A549 (cell line): Measurements from ENCODE around the gene BTBD6. TPM values are rescaled to one million over a fixed set of nuclear protein-coding genes. Genes with fewer than 3 reads are reported as not detected.

Source experiments
- ATAC-seq, 2 experiments: fragments of 200-7000 bp in 1 of 2; fragments of >200 bp in 1 of 2; cut with Nextera tagmentation in 1 of 2; cut with Tn5 transposase in 1 of 2; 3 replicates each; pipeline versions ENCODE4 v1.8.0 to v1.9.1; 2018 to 2020; ENCODE audit warnings: mild to moderate bottlenecking in 1 of 2, moderate library complexity in 1 of 2
- CTCF ChIA-PET: fragments of 300-600 bp; sonication (Branson Sonifier 250); formaldehyde crosslinking; extraction: SDS; loops from one replicate; lab custom pipeline; 2021; ENCODE audit warnings: antibody characterized with exemption, inconsistent platforms; lab: Yijun Ruan, JAX
- POLR2A ChIA-PET: fragments of 350-600 bp; formaldehyde crosslinking; extraction: SDS; loops from one replicate; lab custom pipeline; 2021; ENCODE audit warnings: antibody characterized with exemption, inconsistent platforms; lab: Yijun Ruan, JAX
- DNase-seq, 2 experiments: peaks; one replicate each; pipeline versions ENCODE4 v3.0.0 to v3.0.0-alpha.2; 2011 to 2016; ENCODE audit warnings: low read depth in 1 of 2, low spot score in 1 of 2
- FAIRE-seq: peaks from 2 replicates; lab custom pipeline; 2011; peaks lifted over from hg19 to GRCh38; lab: Jason Lieb, UNC
- H3K27ac ChIP-seq, 2 experiments: fragments of >200 bp; sonication (Bioruptor Twin); formaldehyde crosslinking; 3 replicates each; pipeline ENCODE4 v1.5.1; 2016 to 2017
- H3K4me1 ChIP-seq: fragments of >200 bp; sonication (Bioruptor Twin); formaldehyde crosslinking; 3 replicates; pipeline ENCODE4 v1.6.1; 2016
- H3K4me2 ChIP-seq: fragments of >200 bp; sonication (Bioruptor Twin); formaldehyde crosslinking; 3 replicates; pipeline ENCODE4 v1.6.1; 2016
- H3K4me3 ChIP-seq: fragments of >200 bp; sonication (Bioruptor Twin); formaldehyde crosslinking; 3 replicates; pipeline ENCODE4 v1.5.1; 2016
- H3K9me3 ChIP-seq: fragments of >200 bp; sonication (Bioruptor Twin); formaldehyde crosslinking; 3 replicates; pipeline ENCODE4 v1.6.1; 2016
- BHLHE40 ChIP-seq: IDR thresholded peaks from 2 replicates; pipeline ENCODE4 v1.6.1; 2012; ENCODE audit warnings: low read depth, low read length, inconsistent platforms
- CBX2 ChIP-seq: fragments of 200-600 bp; sonication (generic); IDR thresholded peaks from 2 replicates; pipeline ENCODE4 v1.6.1; 2016; ENCODE audit warnings: low read depth, mild to moderate bottlenecking, borderline replicate concordance
- CEBPB ChIP-seq, 2 experiments: fragments of >200 bp in 1 of 2; sonication (Bioruptor Twin) in 1 of 2; formaldehyde crosslinking in 1 of 2; IDR thresholded peaks; 2 replicates each; pipeline ENCODE4 v1.6.1; 2012 to 2016
- CHD4 ChIP-seq: fragments of 200-600 bp; sonication (generic); IDR thresholded peaks from 2 replicates; pipeline ENCODE4 v1.6.1; 2016; ENCODE audit warnings: antibody characterized with exemption, mild to moderate bottlenecking, borderline replicate concordance
- CTCF ChIP-seq: fragments of >200 bp; sonication (Bioruptor Twin); formaldehyde crosslinking; IDR thresholded peaks from 3 replicates; pipeline ENCODE4 v1.5.1; 2016
- FOXS1 ChIP-seq: fragments of 250-450 bp; sonication (Bioruptor Pico); IDR thresholded peaks from 2 replicates; pipeline ENCODE4 v1.5.0; 2020; ENCODE audit warnings: mild to moderate bottlenecking, moderate library complexity
- HDAC2 ChIP-seq: fragments of 200-600 bp; sonication (generic); IDR thresholded peaks from 2 replicates; pipeline ENCODE4 v1.6.1; 2016
- HEYL ChIP-seq: fragments of 250-450 bp; sonication (Bioruptor Pico); IDR thresholded peaks from 2 replicates; pipeline ENCODE4 v1.8.0; 2021; ENCODE audit warnings: mild to moderate bottlenecking, moderate library complexity
- HOXA7 ChIP-seq: fragments of 250-450 bp; sonication (Bioruptor Pico); IDR thresholded peaks from 2 replicates; pipeline ENCODE4 v1.5.0; 2020; ENCODE audit warnings: mild to moderate bottlenecking, moderate library complexity
- JUNB ChIP-seq: fragments of >200 bp; sonication (Bioruptor Twin); formaldehyde crosslinking; IDR thresholded peaks from 2 replicates; pipeline ENCODE4 v1.6.1; 2016
- KDM5A ChIP-seq: fragments of 200-600 bp; sonication (generic); IDR thresholded peaks from 2 replicates; pipeline ENCODE4 v1.6.1; 2016; ENCODE audit warnings: antibody characterized with exemption, mild to moderate bottlenecking
- MAFK ChIP-seq: fragments of 450-650 bp; IDR thresholded peaks from 2 replicates; pipeline ENCODE4 v1.6.1; 2014; ENCODE audit not compliant: partially characterized antibody
- MAX ChIP-seq: IDR thresholded peaks from 2 replicates; pipeline ENCODE4 v1.6.1; 2012
- MYC ChIP-seq: IDR thresholded peaks from 2 replicates; pipeline ENCODE4 v1.6.1; 2012; ENCODE audit warnings: mild to moderate bottlenecking, inconsistent platforms, low read length, improper control_type of control experiment, borderline replicate concordance
- PHF8 ChIP-seq: fragments of 200-600 bp; sonication (generic); IDR thresholded peaks from 2 replicates; pipeline ENCODE4 v1.6.1; 2016; ENCODE audit warnings: low read depth, mild to moderate bottlenecking, antibody characterized with exemption, moderate library complexity, borderline replicate concordance
- RFX5 ChIP-seq: fragments of 450-650 bp; IDR thresholded peaks from 2 replicates; pipeline ENCODE4 v1.7.1; 2014; ENCODE audit warnings: antibody characterized with exemption, mild to moderate bottlenecking, moderate library complexity
- TP53 ChIP-seq: fragments of 250-450 bp; sonication (Bioruptor Pico); IDR thresholded peaks from 2 replicates; pipeline ENCODE4 v1.5.0; 2021; ENCODE audit warnings: mild to moderate bottlenecking, moderate library complexity
- ZC3H11A ChIP-seq: fragments of 450-650 bp; IDR thresholded peaks from 2 replicates; pipeline ENCODE4 v1.6.1; 2014; ENCODE audit warnings: antibody characterized with exemption, mild to moderate bottlenecking
- WGBS: methylation state at CpG from one replicate; pipeline ENCODE4 v1.1.6; 2017; ENCODE audit errors: missing lambda C conversion rate; 5-methylcytosine and 5-hydroxymethylcytosine counted together
- polyA plus RNA-seq, 4 experiments: library from polyadenylated mRNA; depleted of rRNA in 3 of 4; stranded (reverse); fragments of >200 nt; fragmentation: RNase III in 1 of 4; extraction: RNeasy Plus Mini Kit Qiagen cat#74134 plus additional on column Dnase treatment in 1 of 4; gene quantifications; 2 replicates in 3 of 4; 3 replicates in 1 of 4; pipeline ENCODE4 v1.2.3, GENCODE V29; 2011 to 2017
- TF ChIP-seq, protein P1 (sequence below): fragments of 250-450 bp; sonication (Bioruptor Pico); IDR thresholded peaks from 2 replicates; pipeline ENCODE4 v1.5.0; 2020; ENCODE audit warnings: low read depth, mild to moderate bottlenecking, moderate library complexity
- TF ChIP-seq, protein P2 (sequence below): fragments of 450-650 bp; IDR thresholded peaks from 2 replicates; pipeline ENCODE4 v1.6.1; 2014; ENCODE audit warnings: antibody characterized with exemption
- TF ChIP-seq, protein P3 (sequence below): fragments of 250-450 bp; sonication (Bioruptor Pico); IDR thresholded peaks from 2 replicates; pipeline ENCODE4 v1.5.0; 2021; ENCODE audit warnings: mild to moderate bottlenecking, moderate library complexity, borderline replicate concordance
- TF ChIP-seq, protein P4 (sequence below): fragments of >200 bp; sonication (Bioruptor Twin); formaldehyde crosslinking; IDR thresholded peaks from 3 replicates; pipeline ENCODE4 v1.6.1; 2016

Gene BTBD6
- polyA plus RNA-seq, 2 of the 4 experiments (the other 2 are of a cell fraction): 16.1 to 33.6 TPM

GRCh38 chr14:105209646-105210045 is 38.7 kb upstream of the BTBD6 start:
- TF ChIP-seq MAFK (no peak), BHLHE40 (no peak), CBX2 (no peak), CEBPB (IDR thresholded peaks at IDR 0.05) (no peak), PHF8 (no peak)
- Histone ChIP-seq H3K4me3 (no peak overlapping the region), H3K27ac (no peak overlapping the region), H3K9me3 (no peaks in the 10 kb centered on the region), H3K4me2 (no peak overlapping the region), H3K4me1 (peaks cover 26% of the 10 kb centered on the region)
- ATAC-seq: no peak
- no peak for DNase-seq
- 90% methylated on average over 8 of the region's 16 CpGs for WGBS
- FAIRE-seq: no peak
- ChIA-PET CTCF (interaction anchor here (1.4 to 1.9 kb wide), 3 partner anchors 119 to 144 kb away, joined by 3 to 6 read pairs (median 4); no protein-coding TSS in a partner anchor), POLR2A (no interaction called here)

GRCh38 chr14:105210266-105211025 is 37.9 kb upstream of the BTBD6 start:
- H3K4me1 ChIP-seq: peaks cover 18% of the 10 kb centered on the region
- no peak overlapping the region for H3K27ac ChIP-seq
- ChIA-PET POLR2A (no interaction called here), CTCF (interaction anchor here (1.4 to 1.9 kb wide), 2 partner anchors 120 to 141 kb away, joined by 4 to 6 read pairs; no protein-coding TSS in a partner anchor)
- no peak for ATAC-seq
- no peak for FAIRE-seq
- no peaks in the 10 kb centered on the region for H3K9me3 ChIP-seq
- H3K4me3 ChIP-seq: no peak overlapping the region
- TF ChIP-seq, protein P1, sequence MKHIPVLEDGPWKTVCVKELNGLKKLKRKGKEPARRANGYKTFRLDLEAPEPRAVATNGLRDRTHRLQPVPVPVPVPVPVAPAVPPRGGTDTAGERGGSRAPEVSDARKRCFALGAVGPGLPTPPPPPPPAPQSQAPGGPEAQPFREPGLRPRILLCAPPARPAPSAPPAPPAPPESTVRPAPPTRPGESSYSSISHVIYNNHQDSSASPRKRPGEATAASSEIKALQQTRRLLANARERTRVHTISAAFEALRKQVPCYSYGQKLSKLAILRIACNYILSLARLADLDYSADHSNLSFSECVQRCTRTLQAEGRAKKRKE (CRISPR knock-in tag): no peak
- no peak for TF ChIP-seq JUNB
- TF ChIP-seq CTCF: no peak
- TF ChIP-seq, protein P2, sequence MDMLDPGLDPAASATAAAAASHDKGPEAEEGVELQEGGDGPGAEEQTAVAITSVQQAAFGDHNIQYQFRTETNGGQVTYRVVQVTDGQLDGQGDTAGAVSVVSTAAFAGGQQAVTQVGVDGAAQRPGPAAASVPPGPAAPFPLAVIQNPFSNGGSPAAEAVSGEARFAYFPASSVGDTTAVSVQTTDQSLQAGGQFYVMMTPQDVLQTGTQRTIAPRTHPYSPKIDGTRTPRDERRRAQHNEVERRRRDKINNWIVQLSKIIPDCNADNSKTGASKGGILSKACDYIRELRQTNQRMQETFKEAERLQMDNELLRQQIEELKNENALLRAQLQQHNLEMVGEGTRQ: no peak
- TF ChIP-seq, protein P3, sequence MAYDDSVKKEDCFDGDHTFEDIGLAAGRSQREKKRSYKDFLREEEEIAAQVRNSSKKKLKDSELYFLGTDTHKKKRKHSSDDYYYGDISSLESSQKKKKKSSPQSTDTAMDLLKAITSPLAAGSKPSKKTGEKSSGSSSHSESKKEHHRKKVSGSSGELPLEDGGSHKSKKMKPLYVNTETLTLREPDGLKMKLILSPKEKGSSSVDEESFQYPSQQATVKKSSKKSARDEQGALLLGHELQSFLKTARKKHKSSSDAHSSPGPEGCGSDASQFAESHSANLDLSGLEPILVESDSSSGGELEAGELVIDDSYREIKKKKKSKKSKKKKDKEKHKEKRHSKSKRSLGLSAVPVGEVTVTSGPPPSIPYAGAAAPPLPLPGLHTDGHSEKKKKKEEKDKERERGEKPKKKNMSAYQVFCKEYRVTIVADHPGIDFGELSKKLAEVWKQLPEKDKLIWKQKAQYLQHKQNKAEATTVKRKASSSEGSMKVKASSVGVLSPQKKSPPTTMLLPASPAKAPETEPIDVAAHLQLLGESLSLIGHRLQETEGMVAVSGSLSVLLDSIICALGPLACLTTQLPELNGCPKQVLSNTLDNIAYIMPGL (CRISPR knock-in tag): no peak
- TF ChIP-seq TP53: no peak
- no peak for TF ChIP-seq HDAC2
- no peak for DNase-seq
- no peak overlapping the region for H3K4me2 ChIP-seq
- 93% methylated on average over 21 of the region's 30 CpGs for WGBS

- H3K27ac ChIP-seq: no peak overlapping the region
- POLR2A ChIA-PET: no interaction called here
- ATAC-seq (no peak), FAIRE-seq (no peak), DNase-seq (no peak)
- no peak overlapping the region for H3K4me2 ChIP-seq
- no peaks in the 10 kb centered on the region for H3K9me3 ChIP-seq
- H3K4me1 ChIP-seq: peaks cover 10% of the 10 kb centered on the region
- WGBS: 91% methylated on average over 18 of the region's 23 CpGs
- H3K4me3 ChIP-seq: no peak overlapping the region
- CTCF ChIA-PET: interaction anchor here (1.5 kb wide), 1 partner anchor 14 kb away, joined by 3 read pairs; no protein-coding TSS in a partner anchor
- TF ChIP-seq CBX2 (no peak), HDAC2 (no peak), HEYL (CRISPR knock-in tag) (no peak), FOXS1 (no peak), HOXA7 (CRISPR knock-in tag) (no peak), CHD4 (no peak), KDM5A (no peak), TP53 (no peak), RFX5 (no peak), ZC3H11A (no peak), MYC (no peak), PHF8 (no peak), MAFK (no peak), JUNB (no peak), MAX (no peak)
- TF ChIP-seq, protein P4, sequence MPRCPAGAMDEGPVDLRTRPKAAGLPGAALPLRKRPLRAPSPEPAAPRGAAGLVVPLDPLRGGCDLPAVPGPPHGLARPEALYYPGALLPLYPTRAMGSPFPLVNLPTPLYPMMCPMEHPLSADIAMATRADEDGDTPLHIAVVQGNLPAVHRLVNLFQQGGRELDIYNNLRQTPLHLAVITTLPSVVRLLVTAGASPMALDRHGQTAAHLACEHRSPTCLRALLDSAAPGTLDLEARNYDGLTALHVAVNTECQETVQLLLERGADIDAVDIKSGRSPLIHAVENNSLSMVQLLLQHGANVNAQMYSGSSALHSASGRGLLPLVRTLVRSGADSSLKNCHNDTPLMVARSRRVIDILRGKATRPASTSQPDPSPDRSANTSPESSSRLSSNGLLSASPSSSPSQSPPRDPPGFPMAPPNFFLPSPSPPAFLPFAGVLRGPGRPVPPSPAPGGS: no peak
- TF ChIP-seq, protein P2: no peak
Measured at GRCh38 chr14:105211086-105211757, 37.1 kb upstream of the BTBD6 start.
